Measurements from ENCODE around the gene TH.

Gene TH

GRCh38 chr11:2135648-2136201, 35.9 kb downstream of the TH start:
- no peaks in the 10 kb centered on the region for H3K36me3 ChIP-seq (ENCODE audit: insufficient read depth, low read length)
- no peaks in the 10 kb centered on the region for H3F3A ChIP-seq (ENCODE audit: insufficient read depth, low read length)
- no peak overlapping the region for H3K4me2 ChIP-seq (ENCODE audit: low read length)
- no peaks in the 10 kb centered on the region for H3K9me2 ChIP-seq (ENCODE audit: low read depth, low read length)
- no peaks in the 10 kb centered on the region for H3K9me3 ChIP-seq (ENCODE audit: low read length)
- no peaks in the 10 kb centered on the region for H4K20me1 ChIP-seq (ENCODE audit: insufficient read depth, low read length)
- no peak overlapping the region for H2AFZ ChIP-seq (ENCODE audit: low read length)
- H3K79me2 ChIP-seq (ENCODE audit: insufficient read depth, low read length): no peaks in the 10 kb centered on the region
- no peak overlapping the region for H3K4me3 ChIP-seq (ENCODE audit: low read depth, low read length, poor library complexity, severe bottlenecking)
- no peak overlapping the region for H3K9ac ChIP-seq (ENCODE audit: low read length)
- H3K27me3 ChIP-seq (ENCODE audit: insufficient read depth, low read length): no peaks in the 10 kb centered on the region
- H3K27ac ChIP-seq (ENCODE audit: low read depth, low read length, poor library complexity, severe bottlenecking): no peak overlapping the region
- H3K4me1 ChIP-seq (ENCODE audit: insufficient read depth, low read length, severe bottlenecking): no peaks in the 10 kb centered on the region
- TF ChIP-seq CTCF (IDR thresholded peaks at IDR 0.05; ENCODE audit: low read length) (no peak), EZH2 (IDR thresholded peaks at IDR 0.05; ENCODE audit: borderline replicate concordance, low read length) (no peak)

GRCh38 chr11:2135018-2135569, 36.5 kb downstream of the TH start:
- Histone ChIP-seq H3K79me2 (ENCODE audit: insufficient read depth, low read length) (no peaks in the 10 kb centered on the region), H3K4me3 (ENCODE audit: low read depth, low read length, poor library complexity, severe bottlenecking) (no peak overlapping the region), H3K4me2 (ENCODE audit: low read length) (no peak overlapping the region), H3K27ac (ENCODE audit: low read depth, low read length, poor library complexity, severe bottlenecking) (no peak overlapping the region), H3K27me3 (ENCODE audit: insufficient read depth, low read length) (no peaks in the 10 kb centered on the region), H2AFZ (ENCODE audit: low read length) (no peak overlapping the region), H3K4me1 (ENCODE audit: insufficient read depth, low read length, severe bottlenecking) (no peaks in the 10 kb centered on the region), H3K36me3 (ENCODE audit: insufficient read depth, low read length) (no peaks in the 10 kb centered on the region), H3K9me3 (ENCODE audit: low read length) (no peaks in the 10 kb centered on the region), H3F3A (ENCODE audit: insufficient read depth, low read length) (no peaks in the 10 kb centered on the region), H3K9me2 (ENCODE audit: low read depth, low read length) (no peaks in the 10 kb centered on the region), H4K20me1 (ENCODE audit: insufficient read depth, low read length) (no peaks in the 10 kb centered on the region), H3K9ac (ENCODE audit: low read length) (no peak overlapping the region)
- TF ChIP-seq CTCF (IDR thresholded peaks at IDR 0.05; ENCODE audit: low read length): no peak
- TF ChIP-seq EZH2 (IDR thresholded peaks at IDR 0.05; ENCODE audit: borderline replicate concordance, low read length): no peak

- Histone ChIP-seq H2AFZ (ENCODE audit: low read length) (no peak overlapping the region), H3K27me3 (ENCODE audit: insufficient read depth, low read length) (no peaks in the 10 kb centered on the region), H3K79me2 (ENCODE audit: insufficient read depth, low read length) (no peaks in the 10 kb centered on the region)
Observed at GRCh38 chr11:2134022-2135010, 37.3 kb downstream of the TH start.

More at GRCh38 chr11:2134022-2135010, 37.3 kb downstream of the TH start:
- H3K27ac ChIP-seq (ENCODE audit: low read depth, low read length, poor library complexity, severe bottlenecking): no peak overlapping the region
- H3K4me1 ChIP-seq (ENCODE audit: insufficient read depth, low read length, severe bottlenecking): no peaks in the 10 kb centered on the region
- no peaks in the 10 kb centered on the region for H3K9me3 ChIP-seq (ENCODE audit: low read length)
- no peaks in the 10 kb centered on the region for H3F3A ChIP-seq (ENCODE audit: insufficient read depth, low read length)
- H3K4me3 ChIP-seq (ENCODE audit: low read depth, low read length, poor library complexity, severe bottlenecking): no peak overlapping the region
- no peaks in the 10 kb centered on the region for H4K20me1 ChIP-seq (ENCODE audit: insufficient read depth, low read length)
- H3K36me3 ChIP-seq (ENCODE audit: insufficient read depth, low read length): no peaks in the 10 kb centered on the region
- H3K9me2 ChIP-seq (ENCODE audit: low read depth, low read length): no peaks in the 10 kb centered on the region
- no peak overlapping the region for H3K9ac ChIP-seq (ENCODE audit: low read length)
- no peak for TF ChIP-seq CTCF (IDR thresholded peaks at IDR 0.05; ENCODE audit: low read length)
- no peak for TF ChIP-seq EZH2 (IDR thresholded peaks at IDR 0.05; ENCODE audit: borderline replicate concordance, low read length)
- H3K4me2 ChIP-seq (ENCODE audit: low read length): no peak overlapping the region
